Type B pancreatic cell (in vitro differentiated cells): Measurements from ENCODE around the gene ARPC2. TPM values are rescaled to one million over a fixed set of nuclear protein-coding genes. Genes with fewer than 3 reads are reported as not detected.

Experiments used
- DNase-seq: peaks from one replicate; pipeline ENCODE4 v3.0.0; 2021; ENCODE audit warnings: mixed read lengths; ENCODE audit not compliant: unreplicated experiment; ENCODE audit errors: extremely low spot score
- H3K27ac Mint-ChIP-seq: 2 replicates; pipeline ENCODE4 v1.8.0; 2021; ENCODE audit warnings: mild to moderate bottlenecking, mixed read lengths
- H3K27me3 Mint-ChIP-seq: 2 replicates; pipeline ENCODE4 v1.8.0; 2021; ENCODE audit warnings: mixed read lengths
- H3K36me3 Mint-ChIP-seq: 2 replicates; pipeline ENCODE4 v1.8.0; 2021; ENCODE audit warnings: mixed read lengths
- H3K4me1 Mint-ChIP-seq: one replicate; pipeline ENCODE4 v1.8.0; 2021; ENCODE audit warnings: mixed read lengths; ENCODE audit not compliant: unreplicated experiment
- H3K4me3 Mint-ChIP-seq: 2 replicates; pipeline ENCODE4 v1.8.0; 2021; ENCODE audit warnings: mild to moderate bottlenecking, mixed read lengths
- H3K9me3 Mint-ChIP-seq: 2 replicates; pipeline ENCODE4 v1.8.0; 2021; ENCODE audit warnings: mixed read lengths
- CTCF ChIP-seq: fragments of 200-600 bp; sonication (generic); conservative IDR thresholded peaks from 2 replicates; pipeline ENCODE4 v1.5.0; 2021; ENCODE audit warnings: antibody characterized with exemption, mild to moderate bottlenecking
- total RNA-seq: library from RNA; stranded (reverse); gene quantifications from 2 replicates; pipeline ENCODE4 v1.2.1, GENCODE V29; 2021; ENCODE audit warnings: low replicate concordance

Gene ARPC2
- total RNA-seq, 1 donor from 2014 or later = 211 TPM

DNA sequence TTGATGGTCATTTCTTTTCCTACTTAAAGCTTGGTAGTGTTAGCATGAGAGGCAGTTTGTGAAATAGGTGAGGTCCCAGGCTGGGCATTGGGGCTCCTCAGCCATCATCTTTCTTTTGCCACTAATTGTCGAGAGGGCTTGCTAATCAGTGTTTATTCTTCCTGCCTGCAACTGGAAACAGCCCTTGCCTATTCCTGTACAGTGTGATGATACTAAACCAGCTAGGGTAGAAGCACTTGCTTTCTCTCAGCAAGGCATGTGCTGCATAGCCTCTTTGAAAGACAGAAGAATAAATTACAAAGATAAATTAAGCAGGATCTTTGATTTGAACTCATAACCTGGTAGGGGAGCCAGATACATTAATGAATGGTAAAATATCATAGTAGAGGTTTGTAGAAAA, 27.2 kb downstream of the ARPC2 start:
- Mint-ChIP-seq H3K4me1 (peaks cover 8% of the 10 kb centered on the region), H3K27me3 (no peaks in the 10 kb centered on the region), H3K9me3 (no peaks in the 10 kb centered on the region), H3K36me3 (peaks cover 19% of the 10 kb centered on the region), H3K4me3 (peak overlapping the region; percentile 65), H3K27ac (peak overlapping the region; percentile 86)
- no peak for TF ChIP-seq CTCF
- DNase-seq = no peak

GRCh38 chr2:218244665-218245064, 27.7 kb downstream of the ARPC2 start:
- H3K27me3 Mint-ChIP-seq = no peaks in the 10 kb centered on the region
- H3K4me1 Mint-ChIP-seq = peaks cover 8% of the 10 kb centered on the region
- DNase-seq = no peak
- no peak for TF ChIP-seq CTCF
- H3K36me3 Mint-ChIP-seq = peaks cover 20% of the 10 kb centered on the region
- no peaks in the 10 kb centered on the region for H3K9me3 Mint-ChIP-seq
- H3K27ac Mint-ChIP-seq = peak overlapping the region; percentile 86
- peak overlapping the region; percentile 65 for H3K4me3 Mint-ChIP-seq

- Mint-ChIP-seq H3K27ac (peak overlapping the region; percentile 86), H3K36me3 (peaks cover 24% of the 10 kb centered on the region), H3K4me3 (peak overlapping the region; percentile 65), H3K27me3 (no peaks in the 10 kb centered on the region), H3K4me1 (peaks cover 8% of the 10 kb centered on the region), H3K9me3 (no peaks in the 10 kb centered on the region)
- TF ChIP-seq CTCF = no peak
- no peak for DNase-seq
Measured at GRCh38 chr2:218245214-218245613, 28.2 kb downstream of the ARPC2 start.

GRCh38 chr2:218249691-218250090, 32.7 kb downstream of the ARPC2 start:
- no peak for TF ChIP-seq CTCF
- Mint-ChIP-seq H3K4me1 (peaks cover 4% of the 10 kb centered on the region), H3K27me3 (no peaks in the 10 kb centered on the region), H3K27ac (no peak overlapping the region), H3K4me3 (no peak overlapping the region), H3K9me3 (no peaks in the 10 kb centered on the region), H3K36me3 (peaks cover 23% of the 10 kb centered on the region)
- no peak for DNase-seq

- Mint-ChIP-seq H3K36me3 (peaks cover 28% of the 10 kb centered on the region), H3K27ac (no peak overlapping the region), H3K27me3 (no peaks in the 10 kb centered on the region), H3K4me3 (no peak overlapping the region), H3K4me1 (no peaks in the 10 kb centered on the region), H3K9me3 (no peaks in the 10 kb centered on the region)
- TF ChIP-seq CTCF = no peak
- no peak for DNase-seq
Measured at GRCh38 chr2:218252509-218253231, 35.7 kb downstream of the ARPC2 start.

- DNase-seq = no peak
- H3K36me3 Mint-ChIP-seq = peaks cover 25% of the 10 kb centered on the region
- H3K9me3 Mint-ChIP-seq = no peaks in the 10 kb centered on the region
- no peak for TF ChIP-seq CTCF
- no peaks in the 10 kb centered on the region for H3K4me1 Mint-ChIP-seq
- no peak overlapping the region for H3K4me3 Mint-ChIP-seq
- H3K27me3 Mint-ChIP-seq = no peaks in the 10 kb centered on the region
- no peak overlapping the region for H3K27ac Mint-ChIP-seq
Measured at GRCh38 chr2:218253232-218253625, 36.2 kb downstream of the ARPC2 start.
